Measurements from ENCODE around the gene MINAR1. TPM values are rescaled to one million over a fixed set of nuclear protein-coding genes. Genes with fewer than 3 reads are reported as not detected.

MINAR1 gene
- total RNA-seq, 1 donor from 2014 or later = 1.7 TPM

GRCh38 chr15:79442911-79443310, 10.8 kb downstream of the MINAR1 start:
- Histone ChIP-seq H4K20me1 (ENCODE audit: insufficient read depth, low read length) (no peaks in the 10 kb centered on the region), H3K4me2 (ENCODE audit: low read length) (no peak overlapping the region), H3K36me3 (ENCODE audit: insufficient read depth, low read length) (peaks cover 2% of the 10 kb centered on the region), H3K27ac (ENCODE audit: low read depth, low read length) (no peak overlapping the region), H3K4me3 (ENCODE audit: insufficient read depth, low read depth, low read length) (no peak overlapping the region), H3K79me2 (ENCODE audit: insufficient read depth, low read length) (no peaks in the 10 kb centered on the region), H3K27me3 (ENCODE audit: insufficient read depth, low read length) (no peaks in the 10 kb centered on the region), H3K4me1 (ENCODE audit: insufficient read depth, low read length) (no peaks in the 10 kb centered on the region), H3K9me3 (ENCODE audit: insufficient read depth, low read depth, low read length) (no peaks in the 10 kb centered on the region), H3K9ac (ENCODE audit: low read length) (no peak overlapping the region), H2AFZ (ENCODE audit: low read depth, low read length) (no peak overlapping the region)
- Mint-ChIP-seq H3K9me3 (ENCODE audit: unreplicated experiment) (peaks cover 1% of the 10 kb centered on the region), H3K36me3 (ENCODE audit: low read depth, unreplicated experiment) (no peaks in the 10 kb centered on the region), H3K4me3 (ENCODE audit: unreplicated experiment) (no peak overlapping the region), H3K4me1 (ENCODE audit: low read depth, unreplicated experiment) (no peaks in the 10 kb centered on the region), H3K27me3 (ENCODE audit: low read depth, unreplicated experiment) (no peaks in the 10 kb centered on the region), H3K27ac (ENCODE audit: unreplicated experiment) (no peak overlapping the region)
- TF ChIP-seq EZH2 (IDR thresholded peaks at IDR 0.05; ENCODE audit: insufficient read depth, low read length) = no peak
- TF ChIP-seq CTCF (IDR thresholded peaks at IDR 0.05; ENCODE audit: insufficient read depth, low read depth, low read length) = no peak
- DNase-seq (ENCODE audit: low read depth) (no peak), FAIRE-seq (no peak)

- no peaks in the 10 kb centered on the region for H3K27me3 ChIP-seq (ENCODE audit: insufficient read depth, low read length)
- no peak overlapping the region for H3K27ac Mint-ChIP-seq (ENCODE audit: unreplicated experiment)
- no peak overlapping the region for H3K9ac ChIP-seq (ENCODE audit: low read length)
- no peaks in the 10 kb centered on the region for H3K36me3 Mint-ChIP-seq (ENCODE audit: low read depth, unreplicated experiment)
- no peaks in the 10 kb centered on the region for H3K79me2 ChIP-seq (ENCODE audit: insufficient read depth, low read length)
- H4K20me1 ChIP-seq (ENCODE audit: insufficient read depth, low read length) = no peaks in the 10 kb centered on the region
- peaks cover 2% of the 10 kb centered on the region for H3K36me3 ChIP-seq (ENCODE audit: insufficient read depth, low read length)
- H3K4me2 ChIP-seq (ENCODE audit: low read length) = no peak overlapping the region
- no peaks in the 10 kb centered on the region for H3K4me1 ChIP-seq (ENCODE audit: insufficient read depth, low read length)
- H3K9me3 Mint-ChIP-seq (ENCODE audit: unreplicated experiment) = peaks cover 1% of the 10 kb centered on the region
- DNase-seq (ENCODE audit: low read depth) (no peak), FAIRE-seq (no peak)
- TF ChIP-seq EZH2 (IDR thresholded peaks at IDR 0.05; ENCODE audit: insufficient read depth, low read length) = no peak
- no peak for TF ChIP-seq CTCF (IDR thresholded peaks at IDR 0.05; ENCODE audit: insufficient read depth, low read depth, low read length)
- no peak overlapping the region for H3K27ac ChIP-seq (ENCODE audit: low read depth, low read length)
- no peak overlapping the region for H3K4me3 Mint-ChIP-seq (ENCODE audit: unreplicated experiment)
- H3K9me3 ChIP-seq (ENCODE audit: insufficient read depth, low read depth, low read length) = no peaks in the 10 kb centered on the region
- H3K27me3 Mint-ChIP-seq (ENCODE audit: low read depth, unreplicated experiment) = no peaks in the 10 kb centered on the region
- H3K4me3 ChIP-seq (ENCODE audit: insufficient read depth, low read depth, low read length) = no peak overlapping the region
- no peak overlapping the region for H2AFZ ChIP-seq (ENCODE audit: low read depth, low read length)
- no peaks in the 10 kb centered on the region for H3K4me1 Mint-ChIP-seq (ENCODE audit: low read depth, unreplicated experiment)
Measured at GRCh38 chr15:79447060-79447459, 14.9 kb downstream of the MINAR1 start.

- Mint-ChIP-seq H3K4me1 (ENCODE audit: low read depth, unreplicated experiment) (no peaks in the 10 kb centered on the region), H3K27ac (ENCODE audit: unreplicated experiment) (no peak overlapping the region), H3K9me3 (ENCODE audit: unreplicated experiment) (peaks cover 1% of the 10 kb centered on the region), H3K4me3 (ENCODE audit: unreplicated experiment) (no peak overlapping the region), H3K36me3 (ENCODE audit: low read depth, unreplicated experiment) (no peaks in the 10 kb centered on the region), H3K27me3 (ENCODE audit: low read depth, unreplicated experiment) (no peaks in the 10 kb centered on the region)
- DNase-seq (ENCODE audit: low read depth) = no peak
- H4K20me1 ChIP-seq (ENCODE audit: insufficient read depth, low read length) = no peaks in the 10 kb centered on the region
- no peak overlapping the region for H2AFZ ChIP-seq (ENCODE audit: low read depth, low read length)
- H3K4me1 ChIP-seq (ENCODE audit: insufficient read depth, low read length) = no peaks in the 10 kb centered on the region
- no peaks in the 10 kb centered on the region for H3K79me2 ChIP-seq (ENCODE audit: insufficient read depth, low read length)
- no peak overlapping the region for H3K4me2 ChIP-seq (ENCODE audit: low read length)
- peaks cover 2% of the 10 kb centered on the region for H3K36me3 ChIP-seq (ENCODE audit: insufficient read depth, low read length)
- no peak for FAIRE-seq
- H3K9ac ChIP-seq (ENCODE audit: low read length) = no peak overlapping the region
- H3K27ac ChIP-seq (ENCODE audit: low read depth, low read length) = no peak overlapping the region
- H3K4me3 ChIP-seq (ENCODE audit: insufficient read depth, low read depth, low read length) = no peak overlapping the region
- TF ChIP-seq EZH2 (IDR thresholded peaks at IDR 0.05; ENCODE audit: insufficient read depth, low read length) (no peak), CTCF (IDR thresholded peaks at IDR 0.05; ENCODE audit: insufficient read depth, low read depth, low read length) (peak; percentile 26)
- H3K9me3 ChIP-seq (ENCODE audit: insufficient read depth, low read depth, low read length) = no peaks in the 10 kb centered on the region
- H3K27me3 ChIP-seq (ENCODE audit: insufficient read depth, low read length) = no peaks in the 10 kb centered on the region
Measured at GRCh38 chr15:79450648-79451047, 18.5 kb downstream of the MINAR1 start.

Measured in astrocyte (in vitro differentiated cells and primary cell).